Fibroblast of skin of abdomen (primary cell): ENCODE results near the gene ANO10. TPM values are rescaled to one million over a fixed set of nuclear protein-coding genes. Genes with fewer than 3 reads are reported as not detected.
"Not testable (repeated sequence)": the region's sequence is repeated elsewhere in the genome, so short reads cannot be mapped to it uniquely, and the experiment has no call there.

Source experiments
- DNase-seq: peaks from one replicate; pipeline ENCODE4 v3.0.0-alpha.2; 2013
- polyA plus RNA-seq, 2 experiments: library from polyadenylated mRNA; unstranded; fragments of 120-200 nt; gene quantifications; one replicate each; pipeline ENCODE4 v1.2.1, GENCODE V29; 2013; ENCODE audit not compliant: insufficient read length in 2 of 2

The ANO10 gene
- 49.2 TPM for polyA plus RNA-seq (2013, experiment 1 of 2; ENCODE audit: insufficient read length)
- polyA plus RNA-seq (2013, experiment 2 of 2; ENCODE audit: insufficient read length) = 44.8 TPM

- peak; percentile 100 for DNase-seq
Measured at GRCh38 chr3:43621656-43622432, at the start of gene ANO10. Gene ANO10, minus strand, starts transcription at chr3:43622011. Its CDS starts 16,159 bp downstream, at chr3:43605852.

- no peak for DNase-seq
Measured at GRCh38 chr3:43670635-43671522, 49.1 kb upstream of the ANO10 start.

- DNase-seq = not testable (repeated sequence)
Measured at GRCh38 chr3:43665011-43665410, 43.2 kb upstream of the ANO10 start.

GRCh38 chr3:43661376-43661775, 39.6 kb upstream of the ANO10 start:
- not testable (repeated sequence) for DNase-seq

GRCh38 chr3:43659250-43659880, 37.6 kb upstream of the ANO10 start:
- DNase-seq = no peak

GRCh38 chr3:43656390-43656789, 34.6 kb upstream of the ANO10 start:
- not testable (repeated sequence) for DNase-seq

- no peak for DNase-seq
Measured at GRCh38 chr3:43650345-43650744, 28.5 kb upstream of the ANO10 start.

GRCh38 chr3:43649365-43649968, 27.7 kb upstream of the ANO10 start:
- DNase-seq = no peak

- no peak for DNase-seq
Measured at GRCh38 chr3:43648957-43649356, 27.1 kb upstream of the ANO10 start.

GRCh38 chr3:43647331-43648166, 25.7 kb upstream of the ANO10 start:
- no peak for DNase-seq

GRCh38 chr3:43644443-43644842, 22.6 kb upstream of the ANO10 start:
- no peak for DNase-seq

GRCh38 chr3:43641306-43642114, 19.7 kb upstream of the ANO10 start:
- DNase-seq = peak; percentile 54

GRCh38 chr3:43640681-43641080, 18.9 kb upstream of the ANO10 start:
- DNase-seq = no peak

GRCh38 chr3:43638594-43639447, 17.0 kb upstream of the ANO10 start:
- no peak for DNase-seq

- DNase-seq = no peak
Measured at GRCh38 chr3:43637702-43638101, 15.9 kb upstream of the ANO10 start.

- no peak for DNase-seq
Measured at GRCh38 chr3:43632986-43633385, 11.2 kb upstream of the ANO10 start.

GRCh38 chr3:43632269-43632733, 10.5 kb upstream of the ANO10 start:
- DNase-seq = peak; percentile 58

GRCh38 chr3:43629741-43630140, 7.9 kb upstream of the ANO10 start:
- no peak for DNase-seq

- peak; percentile 52 for DNase-seq
Measured at GRCh38 chr3:43629257-43629656, 7.4 kb upstream of the ANO10 start.
